Endothelial cell of umbilical vein (primary cell): Measurements from ENCODE around the gene COPS3. TPM values are rescaled to one million over a fixed set of nuclear protein-coding genes. Genes with fewer than 3 reads are reported as not detected.

Experiments
- BruUV-seq: library from RNA; stranded (reverse); fragments of 400-500 nt; replicated peaks from 2 replicates; lab custom pipeline; 2021; lab: Mats Ljungman, UMichigan
- CTCF ChIA-PET: fragments of 300-600, 350-600 bp; sonication (Branson Sonifier 250); formaldehyde crosslinking; loops from one replicate; lab custom pipeline; 2021; ENCODE audit warnings: antibody characterized with exemption, inconsistent platforms; lab: Charles Lee
- POLR2A ChIA-PET: fragments of 300-600, 350-600 bp; sonication (Branson Sonifier 250); formaldehyde crosslinking; loops from one replicate; lab custom pipeline; 2021; ENCODE audit warnings: antibody characterized with exemption, inconsistent platforms; lab: Charles Lee
- DNase-seq: peaks from one replicate; pipeline ENCODE4 v3.0.0-alpha.2; 2011; ENCODE audit warnings: low read depth, low spot score
- FAIRE-seq: peaks from 2 replicates; lab custom pipeline; 2011; peaks lifted over from hg19 to GRCh38; lab: Jason Lieb, UNC
- H2AFZ ChIP-seq: 2 replicates; pipeline ENCODE4 v1.6.0; 2012; ENCODE audit warnings: low read depth, low read length, control low read depth, inconsistent platforms
- H3K27ac ChIP-seq: 2 replicates; pipeline ENCODE4 v1.5.1; 2011; ENCODE audit warnings: low read depth, mild to moderate bottlenecking, control low read depth, low read length, moderate library complexity; ENCODE audit not compliant: insufficient read depth
- H3K27me3 ChIP-seq, 2 experiments: 2 replicates each; pipeline versions ENCODE4 v1.6.0 to v1.6.1; 2011; ENCODE audit warnings: low read length in 2 of 2, mixed read lengths in 1 of 2; ENCODE audit not compliant: control insufficient read depth in 2 of 2, insufficient read depth in 2 of 2
- H3K36me3 ChIP-seq, 2 experiments: 2 replicates in 1 of 2; 3 replicates in 1 of 2; pipeline ENCODE4 v1.5.1; 2011; ENCODE audit warnings: low read length in 2 of 2, mild to moderate bottlenecking in 1 of 2, moderate library complexity in 1 of 2; ENCODE audit not compliant: control insufficient read depth in 2 of 2, insufficient read depth in 2 of 2; ENCODE audit errors: extremely low read depth in 1 of 2
- H3K4me1 ChIP-seq: 3 replicates; pipeline ENCODE4 v1.5.1; 2011; ENCODE audit warnings: mild to moderate bottlenecking, low read length; ENCODE audit not compliant: control insufficient read depth, insufficient read depth; ENCODE audit errors: extremely low read depth
- H3K4me2 ChIP-seq: 2 replicates; pipeline ENCODE4 v1.6.1; 2011; ENCODE audit warnings: low read length, control low read depth, mixed read lengths; ENCODE audit not compliant: insufficient read depth
- H3K4me3 ChIP-seq, 3 experiments: fragments of 200-600 bp in 1 of 3; sonication (generic), shearing (Covaris generic) in 1 of 3; replicated peaks in 1 of 3; 2 replicates each; pipeline ENCODE4 v1.5.1; 2011 to 2016; ENCODE audit warnings: control low read depth in 3 of 3, low read length in 3 of 3, mild to moderate bottlenecking in 2 of 3, inconsistent platforms in 1 of 3, low read depth in 1 of 3, moderate library complexity in 1 of 3; ENCODE audit not compliant: insufficient read depth in 1 of 3
- H3K79me2 ChIP-seq: 2 replicates; pipeline ENCODE4 v1.6.0; 2012; ENCODE audit warnings: low read length, inconsistent platforms; ENCODE audit not compliant: control insufficient read depth, insufficient read depth
- H3K9ac ChIP-seq: replicated peaks from 2 replicates; pipeline ENCODE3; 2011; ENCODE audit warnings: low read length, control low read depth; ENCODE audit not compliant: insufficient read depth; ENCODE audit errors: extremely low read depth
- H3K9me1 ChIP-seq: replicated peaks from 3 replicates; pipeline ENCODE4 v1.6.0; 2011; ENCODE audit warnings: mild to moderate bottlenecking, low read length; ENCODE audit not compliant: control insufficient read depth, insufficient read depth; ENCODE audit errors: extremely low read depth
- H3K9me3 ChIP-seq: replicated peaks from 2 replicates; pipeline ENCODE4 v1.5.1; 2012; ENCODE audit warnings: low read length, inconsistent platforms; ENCODE audit not compliant: control insufficient read depth, insufficient read depth
- H4K20me1 ChIP-seq: replicated peaks from 2 replicates; pipeline ENCODE3; 2011; ENCODE audit warnings: mild to moderate bottlenecking, low read length; ENCODE audit not compliant: control insufficient read depth, insufficient read depth; ENCODE audit errors: extremely low read depth
- CTCF ChIP-seq, 2 donors: IDR thresholded peaks; 1 replicate in 1 of 2; 2 replicates in 1 of 2; pipeline ENCODE4 v1.5.1; 2011; ENCODE audit warnings: low read length in 2 of 2, mild to moderate bottlenecking in 2 of 2, moderate library complexity in 2 of 2, control low read depth in 1 of 2, inconsistent platforms in 1 of 2, low read depth in 1 of 2; ENCODE audit not compliant: insufficient read depth in 1 of 2; ENCODE audit errors: extremely low read depth in 1 of 2
- EZH2 ChIP-seq: IDR thresholded peaks from 2 replicates; pipeline ENCODE4 v1.6.1; 2012; ENCODE audit warnings: borderline replicate concordance, low read depth, mild to moderate bottlenecking, moderate library complexity, low read length, inconsistent platforms; ENCODE audit not compliant: severe bottlenecking
- GATA2 ChIP-seq: IDR thresholded peaks from 2 replicates; pipeline ENCODE4 v1.7.0; 2011; ENCODE audit warnings: low read depth, mild to moderate bottlenecking, moderate library complexity, mixed read lengths, low read length; ENCODE audit not compliant: insufficient read length, insufficient read depth
- JUN ChIP-seq: IDR thresholded peaks from 2 replicates; pipeline ENCODE4 v1.6.1; 2011; ENCODE audit warnings: borderline replicate concordance, low read depth; ENCODE audit not compliant: insufficient read length, insufficient read depth
- MAX ChIP-seq: IDR thresholded peaks from 2 replicates; pipeline ENCODE4 v1.6.1; 2011; ENCODE audit not compliant: insufficient read depth, insufficient read length
- POLR2AphosphoS5 ChIP-seq: IDR thresholded peaks from 2 replicates; pipeline ENCODE4 v1.6.1; 2012; ENCODE audit warnings: low read depth, mild to moderate bottlenecking, control low read depth, low read length, moderate library complexity; ENCODE audit not compliant: insufficient read depth
- dilution Hi-C: fragments of 300-500 bp; cut with MboI; formaldehyde crosslinking; loops from one replicate; pipeline ENCODE4 v1.15.0; 2019; ENCODE audit warnings: low sequenced_read_pairs; ENCODE audit not compliant: extremely low pct_ligation_motif_present
- intact Hi-C: fragments of 100-400 bp; cut with micrococcal nuclease; formaldehyde crosslinking; loops from one replicate; pipeline ENCODE4 v1.10.0; 2022
- polyA plus RNA-seq, 4 experiments: library from polyadenylated mRNA; depleted of rRNA in 3 of 4; stranded (reverse) in 3 of 4; unstranded in 1 of 4; fragments of >200 nt; gene quantifications; 2 replicates each; pipeline versions ENCODE4 v1.2.1 to v1.2.3, GENCODE V29; 2011 to 2012; ENCODE audit warnings: missing spikeins in 1 of 4
- total RNA-seq: library from RNA; stranded (reverse); gene quantifications from 2 replicates; pipeline ENCODE4 v1.2.3, GENCODE V29; 2021

The COPS3 gene
- total and polyA plus RNA-seq, 2 donors (not counting 3 experiments of a cell fraction or from before 2014, with no cell fraction given), result 54.8 to 80.9 TPM

- no peak overlapping the region for H3K4me3 ChIP-seq
- intact Hi-C loops, result no loop called here
- H3K4me1 ChIP-seq, result no peaks in the 10 kb centered on the region
- H3K9me3 ChIP-seq, result no peaks in the 10 kb centered on the region
- no peaks in the 10 kb centered on the region for H3K27me3 ChIP-seq
- H3K4me2 ChIP-seq, result no peak overlapping the region
- no peak overlapping the region for H3K27ac ChIP-seq
- POLR2A ChIA-PET, result no interaction called here
- no TSS peak for BruUV-seq
- no peaks in the 10 kb centered on the region for H4K20me1 ChIP-seq
- DNase-seq (no peak), FAIRE-seq (no peak)
- dilution Hi-C loops, result no loop called here
- TF ChIP-seq POLR2AphosphoS5, result no peak
- TF ChIP-seq MAX, result no peak
- no peak for TF ChIP-seq CTCF (IDR thresholded peaks at IDR 0.05; ENCODE audit: extremely low read depth in 1 of 2, insufficient read depth in 1 of 2, low read depth in 1 of 2, low read length in 2 of 2)
- TF ChIP-seq JUN, result no peak
- TF ChIP-seq GATA2, result no peak
- no peak for TF ChIP-seq EZH2
- no peaks in the 10 kb centered on the region for H3K9me1 ChIP-seq
- H2AFZ ChIP-seq, result no peak overlapping the region
- H3K9ac ChIP-seq, result no peak overlapping the region
- H3K36me3 ChIP-seq, result no peaks in the 10 kb centered on the region
- no peaks in the 10 kb centered on the region for H3K79me2 ChIP-seq
- CTCF ChIA-PET, result no interaction called here
These were observed 39.8 kb upstream of the COPS3 start for GRCh38 chr17:17320911-17321220.
